Smooth muscle cell (in vitro differentiated cells): ENCODE data around the gene CCDC144A. TPM values are rescaled to one million over a fixed set of nuclear protein-coding genes. Genes with fewer than 3 reads are reported as not detected.
A peak's percentile ranks its signal among the peaks of the same experiment; 100 is the strongest.
"Not testable (repeated sequence)": the region's sequence is repeated elsewhere in the genome, so short reads cannot be mapped to it uniquely, and the experiment has no call there.

ENCODE experiments used
- DNase-seq: peaks from one replicate; lab custom pipeline; 2025; ENCODE audit not compliant: unreplicated experiment; lab: John Stamatoyannopoulos, UW
- H2AFZ ChIP-seq: fragments of 200-600 bp; sonication (generic); 2 replicates; pipeline ENCODE4 v1.6.0; 2016; ENCODE audit warnings: antibody characterized with exemption, low read depth, mild to moderate bottlenecking
- H3F3A ChIP-seq: fragments of 200-600 bp; sonication (generic); 2 replicates; pipeline ENCODE4 v1.6.0; 2017; ENCODE audit warnings: antibody characterized with exemption, low read depth
- H3K27ac ChIP-seq: fragments of 200-600 bp; sonication (generic); 2 replicates; pipeline ENCODE4 v1.5.1; 2016; ENCODE audit warnings: low read depth, mild to moderate bottlenecking
- H3K27me3 ChIP-seq: fragments of 200-600 bp; sonication (generic); 2 replicates; pipeline ENCODE4 v1.6.1; 2016; ENCODE audit warnings: low read depth, mild to moderate bottlenecking
- H3K36me3 ChIP-seq: fragments of 200-600 bp; sonication (generic); 2 replicates; pipeline ENCODE4 v1.5.1; 2016; ENCODE audit warnings: low read depth
- H3K4me1 ChIP-seq: fragments of 200-600 bp; sonication (generic); 2 replicates; pipeline ENCODE4 v1.5.1; 2016; ENCODE audit warnings: low read depth
- H3K4me2 ChIP-seq: fragments of 200-600 bp; sonication (generic); 2 replicates; pipeline ENCODE4 v1.6.0; 2016; ENCODE audit warnings: mild to moderate bottlenecking
- H3K4me3 ChIP-seq: fragments of 200-600 bp; sonication (generic); 2 replicates; pipeline ENCODE4 v1.5.1; 2016; ENCODE audit warnings: mild to moderate bottlenecking
- H3K79me2 ChIP-seq: fragments of 200-600 bp; sonication (generic); 2 replicates; pipeline ENCODE4 v1.6.0; 2016; ENCODE audit warnings: low read depth, mild to moderate bottlenecking
- H3K9ac ChIP-seq: fragments of 200-600 bp; sonication (generic); 2 replicates; pipeline ENCODE4 v1.6.0; 2016; ENCODE audit warnings: low read depth
- H3K9me3 ChIP-seq: fragments of 200-600 bp; sonication (generic); replicated peaks from 2 replicates; pipeline ENCODE4 v1.5.1; 2016; ENCODE audit warnings: low read depth
- H4K20me1 ChIP-seq: fragments of 200-600 bp; sonication (generic); 2 replicates; pipeline ENCODE4 v1.6.0; 2016; ENCODE audit warnings: low read depth
- WGBS: methylation state at CpG from one replicate; pipeline ENCODE4 v1.1.7; 2016; ENCODE audit warnings: low lambda C conversion rate; 5-methylcytosine and 5-hydroxymethylcytosine counted together
- polyA plus RNA-seq: library from polyadenylated mRNA; unstranded; fragments of >200 nt; fragmentation: Nextera tagmentation; extraction: Ambion mirVana; gene quantifications from 2 replicates; pipeline ENCODE4 v1.2.1, GENCODE V29; 2016
- total RNA-seq: library from RNA; depleted of rRNA; stranded (reverse); fragments of >200 nt; gene quantifications from 2 replicates; pipeline ENCODE4 v1.2.3, GENCODE V29; 2014

The CCDC144A gene
- total and polyA plus RNA-seq, 2 experiments from 2014 or later, result 0.19 to 1.6 TPM

DNA sequence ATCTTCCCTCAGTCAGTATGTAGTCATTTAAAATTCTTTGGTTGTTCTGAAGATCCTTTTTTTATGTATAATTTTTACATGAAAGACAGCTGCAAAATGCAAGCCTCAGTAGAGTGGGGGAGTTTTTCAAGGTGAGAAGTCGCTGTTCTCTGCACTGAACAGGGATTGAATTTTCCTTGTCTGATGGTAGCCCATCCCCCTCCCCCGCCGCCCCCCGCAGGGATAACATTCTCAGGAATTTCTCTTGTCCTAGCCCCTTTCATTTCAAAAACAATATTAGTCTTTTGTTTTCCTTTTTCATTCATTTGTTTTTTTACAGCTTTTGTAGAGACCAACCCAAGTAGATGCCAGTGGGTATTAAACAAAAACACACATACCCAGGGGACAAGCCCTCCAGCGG lies 2.9 kb upstream of the CCDC144A start:
- H4K20me1 ChIP-seq, H2AFZ ChIP-seq, H3F3A ChIP-seq, H3K9ac ChIP-seq, H3K4me3 ChIP-seq, H3K4me1 ChIP-seq, H3K4me2 ChIP-seq, H3K27ac ChIP-seq, H3K9me3 ChIP-seq, H3K36me3 ChIP-seq, H3K27me3 ChIP-seq, H3K79me2 ChIP-seq, DNase-seq: not testable (repeated sequence)
- 38% methylated on average over 5 of the region's 5 CpGs for WGBS

GRCh38 chr17:16690447-16690846 lies 406 bp downstream of the CCDC144A start:
- 99% methylated on average over 29 of the region's 30 CpGs for WGBS
- DNase-seq, H3K9me3 ChIP-seq, H3K4me3 ChIP-seq, H3K4me1 ChIP-seq, H2AFZ ChIP-seq, H3K79me2 ChIP-seq, H3F3A ChIP-seq, H3K9ac ChIP-seq, H3K4me2 ChIP-seq, H3K36me3 ChIP-seq, H4K20me1 ChIP-seq, H3K27me3 ChIP-seq, H3K27ac ChIP-seq: not testable (repeated sequence)

GRCh38 chr17:16697603-16698002 lies 7.6 kb downstream of the CCDC144A start:
- not testable (repeated sequence) for DNase-seq, H3K27ac ChIP-seq, H3K36me3 ChIP-seq, H3F3A ChIP-seq, H3K4me3 ChIP-seq, H3K27me3 ChIP-seq, H2AFZ ChIP-seq, H3K9me3 ChIP-seq, H4K20me1 ChIP-seq, H3K4me2 ChIP-seq, H3K79me2 ChIP-seq, H3K4me1 ChIP-seq, H3K9ac ChIP-seq
- WGBS, result 89% methylated on average over 5 of the region's 5 CpGs

DNA sequence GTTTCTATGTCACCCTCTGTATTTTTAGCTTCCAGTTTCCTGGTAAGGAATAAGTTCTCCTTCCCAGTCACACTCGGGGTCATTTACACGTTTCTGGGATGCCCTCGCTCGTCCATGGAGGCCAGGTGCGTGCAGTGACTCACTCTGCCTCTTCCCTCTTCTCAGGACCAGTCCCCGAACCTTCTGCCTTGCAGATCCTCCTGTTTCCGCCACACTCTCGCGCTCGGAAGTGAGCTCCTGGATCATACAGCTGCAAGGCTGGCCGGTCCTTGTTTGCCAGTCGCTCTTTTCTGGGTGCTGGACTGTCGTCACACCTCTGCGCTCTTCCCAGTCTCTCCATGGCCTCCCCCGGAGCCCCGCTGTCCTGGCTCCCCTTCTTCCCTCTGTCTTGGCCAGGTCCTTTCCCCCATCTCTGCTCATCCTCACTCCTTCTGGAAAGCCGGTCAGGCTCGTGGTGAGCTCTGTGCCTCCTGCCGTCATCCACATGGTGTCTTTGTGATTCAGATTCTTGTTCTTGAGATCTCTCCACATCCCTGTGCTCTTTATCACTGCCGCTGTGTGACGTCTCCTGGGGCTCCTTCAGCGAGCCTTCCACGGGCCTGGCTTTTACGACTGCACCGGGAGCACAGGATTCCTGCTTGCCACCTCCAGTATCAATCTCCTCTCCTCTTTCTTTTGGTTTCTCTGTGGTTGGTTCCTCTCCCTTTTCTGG lies 55.6 kb downstream of the CCDC144A start:
- not testable (repeated sequence) for H3K27ac ChIP-seq, H3F3A ChIP-seq, H3K9ac ChIP-seq, H3K79me2 ChIP-seq, H3K36me3 ChIP-seq, H4K20me1 ChIP-seq, DNase-seq, H3K4me1 ChIP-seq, H3K9me3 ChIP-seq
- WGBS, result 6% methylated on average over 22 of the region's 25 CpGs
- peak overlapping the region; percentile 2 for H2AFZ ChIP-seq
- peaks cover 20% of the 10 kb centered on the region for H3K27me3 ChIP-seq
- H3K4me3 ChIP-seq, result peak overlapping the region; percentile 34
- H3K4me2 ChIP-seq, result peak overlapping the region; percentile 41

DNA sequence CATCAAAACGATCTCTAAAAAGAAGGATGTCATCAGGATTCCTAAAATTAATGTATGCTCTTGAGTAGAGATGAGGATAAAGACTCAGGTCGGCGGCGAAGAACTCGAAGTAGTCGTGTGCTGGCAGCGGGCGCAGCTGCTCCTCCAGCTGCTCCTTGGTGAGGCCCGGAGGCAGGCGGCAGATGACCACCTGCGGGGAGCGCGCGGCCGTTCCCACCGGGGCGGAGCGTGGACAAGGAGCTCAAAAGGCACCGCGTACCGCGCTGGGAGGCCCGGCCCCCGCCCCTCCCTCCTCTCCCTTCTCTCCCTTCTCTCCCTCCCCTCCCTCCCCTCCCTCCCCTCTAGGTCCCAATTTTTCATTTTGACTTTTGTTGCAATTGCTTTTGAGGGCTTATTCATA lies 56.5 kb downstream of the CCDC144A start:
- not testable (repeated sequence) for H3K4me1 ChIP-seq
- H3K4me2 ChIP-seq, result peak overlapping the region; percentile 41

DNA sequence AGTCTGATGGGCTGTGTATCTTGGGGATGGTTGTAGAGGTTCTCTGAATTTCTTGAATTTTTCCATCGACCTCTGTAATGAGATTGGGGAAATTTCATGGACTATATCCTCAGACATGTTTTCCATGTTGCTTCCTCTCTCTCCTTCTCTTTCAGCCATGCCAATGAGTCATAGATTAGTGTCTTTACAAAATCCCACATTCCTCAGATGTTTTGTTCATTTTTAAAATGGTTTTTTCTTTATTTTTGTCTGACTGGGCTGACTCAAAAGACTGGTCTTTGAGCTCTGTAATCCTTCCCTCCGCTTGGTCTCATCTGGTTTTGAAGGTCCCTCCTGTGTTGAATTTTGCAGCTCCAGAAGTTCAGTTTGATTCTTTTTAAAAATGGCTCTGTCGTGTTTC lies 60.5 kb downstream of the CCDC144A start:
- H3K27ac ChIP-seq, result peak overlapping the region; percentile 68
- not testable (repeated sequence) for H4K20me1 ChIP-seq, H2AFZ ChIP-seq, H3K4me3 ChIP-seq, H3F3A ChIP-seq, H3K9me3 ChIP-seq, DNase-seq, H3K79me2 ChIP-seq, H3K9ac ChIP-seq, H3K36me3 ChIP-seq, H3K4me1 ChIP-seq
- 30% methylated on average over 3 of the region's 3 CpGs for WGBS
- peak overlapping the region; percentile 45 for H3K4me2 ChIP-seq
- peaks cover 17% of the 10 kb centered on the region for H3K27me3 ChIP-seq

More for the DNA sequence above, 56.5 kb downstream of the CCDC144A start:
- Histone ChIP-seq H3K27me3 (peaks cover 20% of the 10 kb centered on the region), H3K4me3 (peak overlapping the region; percentile 10)
- not testable (repeated sequence) for H2AFZ ChIP-seq, DNase-seq, H3K36me3 ChIP-seq, H3K27ac ChIP-seq, H3K9ac ChIP-seq, H3K79me2 ChIP-seq, H3K9me3 ChIP-seq, H3F3A ChIP-seq, H4K20me1 ChIP-seq
- 10% methylated on average over 21 of the region's 24 CpGs for WGBS
